Effector memory CD8-positive, alpha-beta T cell (primary cell): ENCODE data around the gene LGALS12.
A peak's percentile ranks its signal among the peaks of the same experiment; 100 is the strongest.
"Not testable (repeated sequence)": the region's sequence is repeated elsewhere in the genome, so short reads cannot be mapped to it uniquely, and the experiment has no call there.

Experiments used
- ATAC-seq: fragments of 150-1000 bp; cut with Tn5 transposase; replicated peaks from 2 replicates; pipeline ENCODE4 v1.10.0; 2021; ENCODE audit warnings: mild to moderate bottlenecking, moderate library complexity
- DNase-seq, 3 experiments: peaks; one replicate each; pipeline ENCODE4 v3.0.0; 2021
- H3K27ac Mint-ChIP-seq, 2 donors: one replicate each; pipeline ENCODE4 v1.8.0; 2022; ENCODE audit warnings: mild to moderate bottlenecking in 2 of 2, mixed read lengths in 2 of 2, moderate library complexity in 2 of 2
- H3K27me3 Mint-ChIP-seq, 2 donors: one replicate each; pipeline ENCODE4 v1.8.0; 2022; ENCODE audit warnings: mixed read lengths in 2 of 2
- H3K36me3 Mint-ChIP-seq: one replicate; pipeline ENCODE4 v1.8.0; 2022; ENCODE audit warnings: mild to moderate bottlenecking, moderate library complexity, mixed read lengths; ENCODE audit not compliant: insufficient read depth
- H3K4me1 Mint-ChIP-seq, 2 donors: one replicate each; pipeline ENCODE4 v1.8.0; 2022; ENCODE audit warnings: low read depth in 2 of 2, mixed read lengths in 2 of 2
- H3K4me3 Mint-ChIP-seq, 2 donors: one replicate each; pipeline ENCODE4 v1.8.0; 2022; ENCODE audit warnings: mild to moderate bottlenecking in 2 of 2, mixed read lengths in 2 of 2, moderate library complexity in 2 of 2
- H3K9me3 Mint-ChIP-seq, 2 donors: one replicate each; pipeline ENCODE4 v1.8.0; 2022; ENCODE audit warnings: mixed read lengths in 2 of 2

Gene LGALS12

DNA sequence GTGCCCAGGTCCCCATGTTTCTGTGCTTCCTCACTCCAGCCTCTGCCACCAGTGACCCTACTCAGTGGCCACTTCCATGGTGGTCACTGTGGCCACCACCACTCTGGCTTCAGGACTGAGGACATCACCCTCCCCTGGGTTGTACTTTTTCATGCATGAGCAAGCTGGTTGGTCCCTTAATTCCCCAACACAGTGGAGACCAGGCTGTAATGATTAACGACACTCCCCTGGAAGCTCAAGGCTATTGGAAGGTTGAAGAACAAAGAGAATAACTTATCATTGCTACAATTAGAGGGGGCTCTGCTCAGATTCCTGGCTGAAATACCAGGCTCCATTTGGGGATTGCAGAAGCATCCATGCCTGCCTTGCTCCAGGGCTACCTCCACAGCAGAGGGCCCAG is 41.2 kb downstream of the LGALS12 start:
- H3K27ac Mint-ChIP-seq = peak overlapping the region in 1 of 2 donors; percentile 84
- ATAC-seq = no peak
- peaks cover 47% of the 10 kb centered on the region for H3K36me3 Mint-ChIP-seq
- H3K9me3 Mint-ChIP-seq = no peaks in the 10 kb centered on the region
- H3K4me1 Mint-ChIP-seq = peaks cover 34 to 51% of the 10 kb centered on the region in 2 donors
- no peak for DNase-seq
- H3K27me3 Mint-ChIP-seq = no peaks in the 10 kb centered on the region
- H3K4me3 Mint-ChIP-seq = no peak overlapping the region

DNA sequence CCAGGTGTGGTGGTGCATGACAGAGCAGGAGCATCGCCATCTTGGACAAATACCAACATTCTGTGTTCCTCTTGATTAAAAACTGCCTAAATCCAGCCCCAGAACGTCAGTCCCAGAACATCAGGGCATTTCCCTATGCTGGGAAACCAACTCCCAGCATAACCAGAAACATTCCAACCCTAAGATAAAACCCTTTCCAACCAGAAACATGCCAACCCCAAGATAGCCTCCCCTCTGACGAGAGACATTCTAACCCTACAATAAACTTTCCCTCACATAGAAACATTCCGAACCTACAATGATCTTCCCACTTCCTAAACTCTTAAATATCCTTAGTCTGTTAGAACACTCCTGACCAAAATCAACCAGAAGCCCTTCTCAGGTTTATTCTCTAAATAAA is 42.3 kb downstream of the LGALS12 start:
- H3K36me3 Mint-ChIP-seq = peaks cover 59% of the 10 kb centered on the region
- DNase-seq (no peak), ATAC-seq (no peak)
- H3K27ac Mint-ChIP-seq = peak overlapping the region; percentile 14 to 52
- H3K4me3 Mint-ChIP-seq = no peak overlapping the region
- peaks cover 36 to 54% of the 10 kb centered on the region in 2 donors for H3K4me1 Mint-ChIP-seq
- H3K9me3 Mint-ChIP-seq = no peaks in the 10 kb centered on the region
- H3K27me3 Mint-ChIP-seq = no peaks in the 10 kb centered on the region

DNA sequence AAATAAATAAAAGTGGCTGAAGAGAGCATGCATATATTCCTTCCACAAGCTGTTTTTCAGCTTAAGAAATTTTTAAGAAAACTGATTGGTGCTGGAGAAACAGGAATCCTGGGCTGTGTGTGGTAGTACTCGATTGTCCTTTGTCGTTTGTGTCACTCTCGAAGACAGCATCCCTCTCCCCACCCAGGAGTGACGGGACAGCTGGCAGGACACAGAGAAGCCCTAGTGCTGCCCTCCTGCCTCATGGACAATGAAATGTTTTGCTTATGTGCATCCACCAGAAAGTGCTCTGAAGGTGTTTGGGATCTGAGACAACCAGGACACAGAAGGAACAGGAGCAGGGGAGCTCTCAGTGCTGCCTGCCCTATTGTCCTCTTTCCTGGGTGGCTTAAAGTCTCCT is 43.5 kb downstream of the LGALS12 start:
- Mint-ChIP-seq H3K9me3 (no peaks in the 10 kb centered on the region), H3K36me3 (peaks cover 59% of the 10 kb centered on the region), H3K4me1 (peaks cover 41 to 61% of the 10 kb centered on the region in 2 donors), H3K27ac (peak overlapping the region; percentile 24 to 77), H3K4me3 (peak overlapping the region; percentile 21 to 69), H3K27me3 (no peaks in the 10 kb centered on the region)
- ATAC-seq (no peak), DNase-seq (no peak)

DNA sequence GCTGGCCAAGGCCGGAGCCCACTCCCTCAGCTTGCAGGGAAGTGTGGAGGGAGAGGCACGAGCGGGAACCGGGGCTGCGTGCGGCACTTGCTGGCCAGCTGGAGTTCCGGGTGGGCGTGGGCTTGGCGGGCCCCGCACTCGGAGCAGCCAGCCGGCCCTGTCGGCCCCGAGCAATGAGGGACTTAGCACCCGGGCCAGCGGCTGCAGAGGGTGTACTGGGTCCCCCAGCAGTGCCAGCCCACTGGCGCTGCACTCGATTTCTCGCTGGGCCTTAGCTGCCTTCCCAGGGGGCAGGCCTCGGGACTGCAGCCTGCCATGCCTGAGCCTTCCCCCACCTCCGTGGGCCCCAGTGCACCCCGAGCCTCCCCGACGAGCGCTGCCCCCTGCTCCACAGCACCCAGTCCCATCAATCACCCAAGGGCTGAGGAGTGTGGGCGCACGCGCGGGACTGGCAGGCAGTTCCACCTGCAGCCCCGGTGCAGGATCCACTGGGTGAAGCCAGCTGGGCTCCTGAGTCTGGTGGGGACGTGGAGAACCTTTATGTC is 44.3 kb downstream of the LGALS12 start:
- H3K4me3 Mint-ChIP-seq = peak overlapping the region; percentile 78 to 80
- not testable (repeated sequence) for ATAC-seq, DNase-seq, H3K9me3 Mint-ChIP-seq, H3K27me3 Mint-ChIP-seq
- H3K4me1 Mint-ChIP-seq = peaks cover 46 to 63% of the 10 kb centered on the region in 2 donors
- H3K27ac Mint-ChIP-seq = peak overlapping the region in 1 of 2 donors; percentile 97
- peaks cover 58% of the 10 kb centered on the region for H3K36me3 Mint-ChIP-seq

DNA sequence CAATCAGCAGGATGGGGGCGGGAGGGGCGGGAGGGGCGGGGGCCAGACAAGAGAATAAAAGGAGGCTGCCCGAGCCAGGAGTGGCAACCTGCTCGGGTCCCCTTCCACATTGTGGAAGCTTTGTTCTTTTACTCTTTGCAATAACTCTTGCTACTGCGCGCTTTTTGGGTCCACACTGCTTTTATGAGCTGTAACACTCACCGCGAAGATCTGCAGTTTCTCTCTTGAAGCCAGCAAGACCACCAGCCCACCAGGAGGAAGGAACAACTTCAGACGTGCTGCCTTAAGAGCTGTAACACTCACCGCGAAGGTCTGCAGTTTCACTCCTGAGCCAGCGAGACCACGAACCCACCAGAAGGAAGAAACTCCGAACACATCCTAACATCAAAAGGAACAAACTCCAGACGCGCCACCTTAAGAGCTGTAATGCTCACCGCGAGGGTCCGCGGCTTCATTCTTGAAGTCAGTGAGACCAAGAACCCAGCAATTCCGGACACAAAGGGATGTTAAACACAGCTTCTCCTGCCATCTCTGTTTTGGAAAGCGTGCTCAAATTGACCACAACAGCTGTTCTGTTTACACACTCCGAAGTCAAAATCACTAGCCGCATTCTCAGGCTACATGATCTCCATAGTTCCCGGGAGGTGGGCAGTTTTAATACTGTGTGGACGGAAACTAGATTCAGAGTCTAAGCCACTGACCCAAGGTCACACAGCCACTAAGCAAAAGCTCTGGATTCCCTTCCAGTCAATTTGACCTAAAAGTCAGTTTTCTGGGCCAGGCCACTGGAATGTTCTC is 45.4 kb downstream of the LGALS12 start:
- peaks cover 50 to 57% of the 10 kb centered on the region in 2 donors for H3K4me1 Mint-ChIP-seq
- no peaks in the 10 kb centered on the region for H3K27me3 Mint-ChIP-seq
- no peaks in the 10 kb centered on the region for H3K9me3 Mint-ChIP-seq
- H3K36me3 Mint-ChIP-seq = peaks cover 58% of the 10 kb centered on the region
- H3K4me3 Mint-ChIP-seq = peak overlapping the region; percentile 78 to 80
- peak; percentile 6 for ATAC-seq
- peak overlapping the region; percentile 97 for H3K27ac Mint-ChIP-seq
- peak in 1 of 3 experiments; percentile 28 for DNase-seq

DNA sequence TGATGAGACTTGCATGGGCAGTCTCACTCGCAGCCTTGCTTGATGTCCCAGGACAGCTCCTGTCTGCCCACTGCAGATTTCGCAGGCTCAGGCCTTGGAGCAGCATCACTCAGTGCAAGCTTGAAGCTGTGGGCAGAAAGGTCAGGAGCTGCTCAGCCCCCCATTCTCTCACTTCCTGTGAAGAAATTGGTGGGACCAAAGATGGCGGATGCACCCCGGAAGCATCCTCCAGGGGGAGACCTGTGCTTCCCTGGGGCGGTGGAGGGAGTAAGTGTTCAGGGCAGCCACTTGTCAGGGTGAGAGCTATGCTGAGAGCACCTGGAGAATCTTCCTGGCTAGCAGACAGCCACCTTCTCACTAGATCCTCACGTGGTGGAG is 46.0 kb downstream of the LGALS12 start:
- peaks cover 47 to 61% of the 10 kb centered on the region in 2 donors for H3K4me1 Mint-ChIP-seq
- peak overlapping the region; percentile 78 to 80 for H3K4me3 Mint-ChIP-seq
- no peaks in the 10 kb centered on the region for H3K27me3 Mint-ChIP-seq
- peaks cover 54% of the 10 kb centered on the region for H3K36me3 Mint-ChIP-seq
- peak in 1 of 3 experiments; percentile 46 for DNase-seq
- ATAC-seq = peak; percentile 23
- no peaks in the 10 kb centered on the region for H3K9me3 Mint-ChIP-seq
- H3K27ac Mint-ChIP-seq = peak overlapping the region; percentile 97

DNA sequence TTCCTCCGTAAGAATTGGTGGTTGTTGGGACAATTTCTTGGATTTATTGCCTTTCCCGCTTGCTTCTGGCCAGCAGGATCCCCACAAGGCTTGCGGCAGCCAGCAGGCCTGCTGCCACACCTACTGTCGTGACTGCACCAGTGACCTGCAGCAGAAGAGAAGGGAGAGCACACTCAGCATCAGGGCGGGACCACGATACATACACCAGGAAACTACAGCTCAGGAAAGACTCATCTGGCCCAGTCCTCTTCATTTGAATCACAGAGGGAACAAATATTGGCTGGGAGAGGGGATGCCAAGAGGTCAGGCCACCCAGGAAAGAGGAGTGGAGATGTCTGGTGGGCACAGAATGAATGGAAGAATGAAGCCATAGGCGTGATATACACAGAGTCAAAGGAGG is 47.0 kb downstream of the LGALS12 start:
- Mint-ChIP-seq H3K4me3 (peak overlapping the region; percentile 78 to 80), H3K9me3 (no peaks in the 10 kb centered on the region), H3K36me3 (peaks cover 44% of the 10 kb centered on the region), H3K27ac (peak overlapping the region; percentile 97), H3K4me1 (peaks cover 44 to 64% of the 10 kb centered on the region in 2 donors), H3K27me3 (no peaks in the 10 kb centered on the region)
- ATAC-seq = no peak
- DNase-seq = no peak

DNA sequence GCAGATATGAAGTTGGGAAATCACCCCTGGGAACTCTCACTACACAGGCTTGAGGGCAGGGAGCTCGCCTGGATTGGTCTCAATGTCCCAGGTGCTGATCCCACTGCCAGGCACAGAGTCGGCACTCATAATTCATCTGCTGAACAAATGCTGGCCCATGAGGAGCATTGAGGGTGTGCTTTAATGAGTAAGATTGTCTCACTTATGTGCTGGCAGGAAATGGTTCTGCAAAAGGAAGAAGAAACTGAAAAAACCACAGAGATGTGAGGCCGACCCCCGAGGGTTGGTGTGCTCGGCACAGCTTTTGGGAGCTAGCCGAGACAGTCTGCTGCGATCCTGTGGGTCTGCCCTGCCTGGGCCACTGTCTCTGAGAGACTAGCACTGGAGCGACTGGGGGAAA is 47.9 kb downstream of the LGALS12 start:
- Mint-ChIP-seq H3K4me3 (peak overlapping the region; percentile 78 to 80), H3K27ac (peak overlapping the region; percentile 97), H3K36me3 (peaks cover 36% of the 10 kb centered on the region), H3K4me1 (peaks cover 44 to 59% of the 10 kb centered on the region in 2 donors), H3K9me3 (no peaks in the 10 kb centered on the region), H3K27me3 (no peaks in the 10 kb centered on the region)
- peak; percentile 63 to 71 (median 66) for DNase-seq
- peak; percentile 86 for ATAC-seq

DNA sequence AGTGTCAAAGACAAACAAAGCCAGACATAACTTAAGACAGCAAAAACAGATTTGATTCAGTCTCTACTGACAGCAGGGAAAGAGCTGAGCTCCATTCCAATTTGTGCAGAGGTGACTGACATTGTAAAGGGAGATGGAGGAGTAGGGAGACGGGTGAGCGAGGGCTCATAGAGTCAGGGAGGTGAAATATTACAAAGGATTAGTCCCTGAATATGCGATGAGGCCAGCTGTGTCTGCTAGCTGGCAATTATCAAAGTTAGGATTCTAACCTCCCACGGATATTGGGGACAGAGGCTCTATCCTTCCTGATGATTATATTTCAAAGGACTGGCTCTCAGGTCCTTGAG is 49.0 kb downstream of the LGALS12 start:
- DNase-seq (no peak), ATAC-seq (no peak)
- Mint-ChIP-seq H3K4me1 (peaks cover 46 to 52% of the 10 kb centered on the region in 2 donors), H3K27me3 (no peaks in the 10 kb centered on the region), H3K36me3 (peaks cover 36% of the 10 kb centered on the region), H3K9me3 (no peaks in the 10 kb centered on the region), H3K27ac (peak overlapping the region; percentile 97), H3K4me3 (peak overlapping the region in 1 of 2 donors; percentile 80)

DNA sequence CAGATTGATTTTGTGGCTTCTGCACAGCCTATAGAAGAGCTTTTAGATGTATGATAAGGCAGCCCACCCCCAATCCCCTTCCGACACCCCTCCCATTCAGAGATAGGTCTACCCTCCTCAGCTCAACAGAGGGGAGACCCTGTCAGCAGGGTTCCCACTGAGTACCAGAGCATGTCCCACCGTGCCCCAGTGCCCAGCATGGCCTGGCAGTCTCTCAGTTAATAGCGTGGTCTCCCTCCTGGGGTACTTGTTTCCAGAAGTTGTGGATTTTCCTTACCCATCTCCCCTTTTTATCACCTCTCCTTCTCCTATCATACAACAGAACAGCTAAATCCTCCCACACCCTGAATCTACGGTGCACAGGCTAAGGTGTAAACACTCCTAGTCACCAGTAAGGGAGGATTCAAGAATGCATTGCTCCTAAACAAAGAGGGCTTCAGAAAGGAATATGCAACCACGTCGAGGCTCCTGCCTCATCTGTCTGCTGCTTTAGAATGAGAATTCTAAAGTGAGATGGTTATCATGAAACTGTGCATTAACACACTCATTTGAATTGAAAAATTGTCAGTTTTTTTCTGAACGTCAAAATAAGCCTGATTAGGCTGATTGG is 50.6 kb downstream of the LGALS12 start:
- H3K36me3 Mint-ChIP-seq = peaks cover 26% of the 10 kb centered on the region
- ATAC-seq (no peak), DNase-seq (no peak)
- no peaks in the 10 kb centered on the region for H3K27me3 Mint-ChIP-seq
- H3K9me3 Mint-ChIP-seq = no peaks in the 10 kb centered on the region
- H3K27ac Mint-ChIP-seq = no peak overlapping the region
- peaks cover 51 to 57% of the 10 kb centered on the region in 2 donors for H3K4me1 Mint-ChIP-seq
- H3K4me3 Mint-ChIP-seq = no peak overlapping the region

DNA sequence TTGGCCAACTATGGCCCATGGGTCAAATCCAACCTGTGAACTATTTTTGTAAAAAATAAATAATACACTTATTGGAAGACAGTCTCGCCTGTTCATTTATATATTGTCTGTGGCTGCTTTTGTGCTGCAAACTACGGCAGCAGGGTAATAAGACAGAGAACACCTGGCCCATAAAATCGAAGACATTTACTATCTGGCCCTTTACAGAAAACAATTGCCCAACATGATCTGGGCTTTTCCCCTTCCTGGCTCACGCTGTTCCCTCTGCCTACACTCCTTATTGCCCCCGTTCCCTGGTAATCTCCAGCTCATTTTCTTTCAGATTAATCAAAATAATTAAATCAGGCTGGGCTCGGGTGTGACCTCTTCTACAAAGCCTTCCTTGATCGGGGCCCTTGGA is 51.7 kb downstream of the LGALS12 start:
- H3K36me3 Mint-ChIP-seq = peaks cover 16% of the 10 kb centered on the region
- H3K4me1 Mint-ChIP-seq = peaks cover 42 to 47% of the 10 kb centered on the region in 2 donors
- DNase-seq = no peak
- H3K27me3 Mint-ChIP-seq = no peaks in the 10 kb centered on the region
- no peak overlapping the region for H3K4me3 Mint-ChIP-seq
- no peaks in the 10 kb centered on the region for H3K9me3 Mint-ChIP-seq
- no peak for ATAC-seq
- peak overlapping the region in 1 of 2 donors; percentile 60 for H3K27ac Mint-ChIP-seq

DNA sequence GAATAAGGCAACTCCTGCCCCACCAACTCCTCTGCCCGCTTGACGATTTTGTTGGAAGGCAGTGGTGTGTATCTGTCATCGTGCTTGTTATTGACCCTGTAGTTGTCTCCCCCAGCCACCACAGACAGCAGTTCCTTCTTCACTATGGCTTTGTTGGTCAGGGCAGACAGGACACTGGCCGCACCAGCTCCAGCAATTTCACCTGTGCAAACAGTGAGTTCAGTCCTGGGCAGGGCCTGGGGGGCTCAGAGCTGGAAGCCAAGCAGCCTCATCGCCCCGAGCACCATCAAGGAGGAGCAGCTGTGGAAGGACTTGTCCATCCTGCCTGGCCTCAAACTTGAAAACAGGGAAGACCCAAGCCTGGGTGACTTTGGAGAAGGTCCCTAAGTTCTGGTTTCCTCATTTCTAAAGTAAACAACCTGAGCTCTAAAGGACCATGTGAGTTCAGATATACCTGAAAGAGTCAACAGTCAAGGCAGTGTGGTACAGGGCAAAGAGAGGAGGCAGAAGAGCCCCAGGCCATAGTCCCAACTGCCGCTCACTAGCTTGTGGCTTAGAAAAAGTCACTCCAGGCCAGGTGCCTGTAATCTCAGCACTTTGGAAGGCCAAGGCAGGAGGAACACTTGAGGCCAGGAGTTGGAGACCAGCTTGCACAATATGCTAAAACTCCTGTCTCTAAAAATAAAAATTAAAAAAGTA is 52.7 kb downstream of the LGALS12 start:
- Mint-ChIP-seq H3K9me3 (no peaks in the 10 kb centered on the region), H3K4me3 (no peak overlapping the region), H3K36me3 (peaks cover 5% of the 10 kb centered on the region), H3K4me1 (peaks cover 34 to 39% of the 10 kb centered on the region in 2 donors), H3K27me3 (no peaks in the 10 kb centered on the region), H3K27ac (no peak overlapping the region)
- no peak for ATAC-seq
- DNase-seq = no peak

DNA sequence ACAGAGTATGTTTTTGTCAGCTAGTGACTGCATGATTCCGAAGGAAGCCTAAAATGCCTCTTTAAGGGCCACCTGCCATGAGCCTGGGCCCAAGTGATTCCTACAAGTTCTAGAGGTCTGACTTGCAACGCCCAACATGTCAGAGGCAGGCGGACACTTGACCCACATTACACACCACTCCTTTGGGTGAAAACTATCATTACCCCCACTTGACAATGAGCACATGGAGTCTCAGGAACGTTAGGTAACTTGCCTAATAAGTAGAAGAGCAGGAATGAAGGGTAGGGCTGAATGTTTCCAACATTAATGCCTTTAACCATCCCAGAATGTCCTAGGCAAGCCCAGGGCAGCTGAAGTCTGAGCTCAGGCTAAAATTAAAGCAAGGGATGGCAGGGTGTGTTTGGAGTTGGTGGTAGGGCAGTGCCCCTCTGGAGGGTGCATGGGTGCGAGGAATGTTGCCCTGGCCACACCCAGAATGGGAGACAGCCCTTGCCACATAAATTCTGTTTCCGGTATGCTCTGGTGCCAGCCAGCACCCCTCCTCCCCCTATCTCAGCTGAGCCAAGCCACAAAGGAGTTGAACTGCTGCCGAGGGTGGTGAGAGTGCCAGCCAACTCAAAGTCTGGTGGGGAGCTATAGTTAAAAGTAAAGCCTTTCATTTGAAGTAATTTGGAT is 54.8 kb downstream of the LGALS12 start:
- no peaks in the 10 kb centered on the region for H3K36me3 Mint-ChIP-seq
- ATAC-seq (peak; percentile 73), DNase-seq (no peak)
- peaks cover 36 to 41% of the 10 kb centered on the region in 2 donors for H3K4me1 Mint-ChIP-seq
- H3K9me3 Mint-ChIP-seq = no peaks in the 10 kb centered on the region
- peak overlapping the region; percentile 52 to 57 for H3K4me3 Mint-ChIP-seq
- no peaks in the 10 kb centered on the region for H3K27me3 Mint-ChIP-seq
- peak overlapping the region; percentile 71 to 86 for H3K27ac Mint-ChIP-seq
